Uterus (tissue), 2 donors: Measurements from ENCODE around the gene PTGS1.

Experiments used
- POLR2A ChIP-seq, 2 donors: fragments of 450-650 bp; IDR thresholded peaks; one replicate each; pipeline ENCODE4 v1.6.1; 2016; ENCODE audit warnings: antibody characterized with exemption in 2 of 2, mild to moderate bottlenecking in 1 of 2, moderate library complexity in 1 of 2
- TF ChIP-seq, protein P1 (sequence below), 4 experiments: fragments of 200-600 bp in 2 of 4; fragments of 450-650 bp in 2 of 4; sonication (generic) in 2 of 4; IDR thresholded peaks; one replicate each; pipeline ENCODE4 v1.5.1; 2016 to 2019; ENCODE audit warnings: antibody characterized with exemption in 4 of 4, mild to moderate bottlenecking in 2 of 4, moderate library complexity in 1 of 4

DNA sequence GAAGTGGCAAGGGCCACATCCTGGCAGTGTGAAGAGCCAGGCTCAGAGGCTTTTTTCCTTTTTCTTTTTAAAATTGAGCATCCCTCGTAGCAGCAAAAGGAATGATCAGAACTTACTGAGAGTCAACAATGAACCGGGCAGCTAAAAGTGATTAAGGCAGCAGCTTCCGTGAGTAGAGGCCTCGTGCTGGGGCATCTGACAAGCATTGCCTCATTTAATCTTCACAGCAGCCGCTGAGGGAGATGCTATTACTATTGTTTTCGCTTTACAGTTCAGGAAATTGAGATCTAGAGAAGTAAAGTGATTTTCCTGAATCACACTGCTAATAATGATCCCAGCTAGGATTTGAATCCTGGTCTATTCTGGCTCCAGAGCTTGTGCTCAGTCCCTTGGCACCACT lies 30.7 kb upstream of the PTGS1 start:
- TF ChIP-seq, protein P1, sequence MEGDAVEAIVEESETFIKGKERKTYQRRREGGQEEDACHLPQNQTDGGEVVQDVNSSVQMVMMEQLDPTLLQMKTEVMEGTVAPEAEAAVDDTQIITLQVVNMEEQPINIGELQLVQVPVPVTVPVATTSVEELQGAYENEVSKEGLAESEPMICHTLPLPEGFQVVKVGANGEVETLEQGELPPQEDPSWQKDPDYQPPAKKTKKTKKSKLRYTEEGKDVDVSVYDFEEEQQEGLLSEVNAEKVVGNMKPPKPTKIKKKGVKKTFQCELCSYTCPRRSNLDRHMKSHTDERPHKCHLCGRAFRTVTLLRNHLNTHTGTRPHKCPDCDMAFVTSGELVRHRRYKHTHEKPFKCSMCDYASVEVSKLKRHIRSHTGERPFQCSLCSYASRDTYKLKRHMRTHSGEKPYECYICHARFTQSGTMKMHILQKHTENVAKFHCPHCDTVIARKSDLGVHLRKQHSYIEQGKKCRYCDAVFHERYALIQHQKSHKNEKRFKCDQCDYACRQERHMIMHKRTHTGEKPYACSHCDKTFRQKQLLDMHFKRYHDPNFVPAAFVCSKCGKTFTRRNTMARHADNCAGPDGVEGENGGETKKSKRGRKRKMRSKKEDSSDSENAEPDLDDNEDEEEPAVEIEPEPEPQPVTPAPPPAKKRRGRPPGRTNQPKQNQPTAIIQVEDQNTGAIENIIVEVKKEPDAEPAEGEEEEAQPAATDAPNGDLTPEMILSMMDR (IDR thresholded peaks at IDR 0.05), result no peak
- no peak for TF ChIP-seq POLR2A (IDR thresholded peaks at IDR 0.05)
